ENCODE results near the gene MYLK4.

Gene MYLK4

DNA sequence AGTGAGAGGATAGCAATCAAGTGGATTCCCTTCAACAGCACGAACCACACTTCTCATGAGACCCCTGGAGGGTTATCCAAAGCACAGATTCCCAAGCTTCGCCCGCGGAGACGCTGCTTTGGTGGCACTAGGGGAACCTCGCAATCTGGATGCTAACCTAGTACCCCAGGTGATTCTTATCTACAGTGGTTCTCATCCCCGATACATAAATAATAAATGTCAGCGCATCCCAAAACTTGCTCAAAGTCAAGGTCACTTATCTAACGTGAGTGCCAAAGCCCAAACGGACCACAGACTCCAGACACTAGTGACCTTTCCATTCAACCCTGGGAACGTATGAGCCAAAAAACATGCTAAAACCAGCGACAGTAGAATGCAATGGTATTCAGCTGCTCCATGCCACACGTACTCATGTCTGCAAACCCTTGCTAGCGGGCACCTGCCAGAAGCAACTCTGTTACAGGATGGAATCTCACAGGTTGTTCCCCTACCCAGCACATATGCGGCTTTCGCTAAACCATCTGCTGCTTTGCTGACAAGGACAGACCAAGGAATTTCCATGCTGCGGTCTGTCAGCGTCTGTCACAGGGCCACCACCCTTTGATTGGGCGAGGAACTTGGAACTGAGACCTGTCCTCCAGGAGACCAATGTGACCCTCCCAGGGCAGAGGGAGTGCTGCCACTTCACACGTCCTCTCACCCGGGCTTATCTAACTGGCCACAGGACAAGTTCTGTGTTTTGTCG is 16.8 kb downstream of the MYLK4 start:
- Histone ChIP-seq H3K4me3 (ENCODE audit: low read length, poor library complexity, severe bottlenecking) (no peak overlapping the region), H2AFZ (ENCODE audit: low read length) (0 out of 2 replicates have a peak overlapping the region, but pooled peaks have one; percentile 47), H3K9ac (ENCODE audit: low read depth, low read length, poor library complexity, severe bottlenecking) (no peak overlapping the region), H4K20me1 (ENCODE audit: insufficient read depth, low read length, poor library complexity, severe bottlenecking) (no peaks in the 10 kb centered on the region), H3K4me2 (ENCODE audit: low read depth, low read length, poor library complexity, severe bottlenecking) (peak overlapping the region; percentile 53), H3K4me1 (ENCODE audit: insufficient read depth, low read length, poor library complexity, severe bottlenecking) (peaks cover 51% of the 10 kb centered on the region), H3K27me3 (ENCODE audit: insufficient read depth, low read length, poor library complexity, severe bottlenecking) (no peaks in the 10 kb centered on the region), H3F3A (ENCODE audit: low read depth) (no peaks in the 10 kb centered on the region), H3K79me2 (ENCODE audit: insufficient read depth, low read length) (no peaks in the 10 kb centered on the region), H3K9me2 (replicated peaks; ENCODE audit: low read depth, low read length) (no peaks in the 10 kb centered on the region), H3K36me3 (ENCODE audit: insufficient read depth, low read length) (no peaks in the 10 kb centered on the region), H3K9me3 (ENCODE audit: insufficient read depth, low read depth, low read length) (no peaks in the 10 kb centered on the region)
- TF ChIP-seq EZH2phosphoT487 (IDR thresholded peaks at IDR 0.05; ENCODE audit: borderline replicate concordance), result no peak
- TF ChIP-seq, protein P1, sequence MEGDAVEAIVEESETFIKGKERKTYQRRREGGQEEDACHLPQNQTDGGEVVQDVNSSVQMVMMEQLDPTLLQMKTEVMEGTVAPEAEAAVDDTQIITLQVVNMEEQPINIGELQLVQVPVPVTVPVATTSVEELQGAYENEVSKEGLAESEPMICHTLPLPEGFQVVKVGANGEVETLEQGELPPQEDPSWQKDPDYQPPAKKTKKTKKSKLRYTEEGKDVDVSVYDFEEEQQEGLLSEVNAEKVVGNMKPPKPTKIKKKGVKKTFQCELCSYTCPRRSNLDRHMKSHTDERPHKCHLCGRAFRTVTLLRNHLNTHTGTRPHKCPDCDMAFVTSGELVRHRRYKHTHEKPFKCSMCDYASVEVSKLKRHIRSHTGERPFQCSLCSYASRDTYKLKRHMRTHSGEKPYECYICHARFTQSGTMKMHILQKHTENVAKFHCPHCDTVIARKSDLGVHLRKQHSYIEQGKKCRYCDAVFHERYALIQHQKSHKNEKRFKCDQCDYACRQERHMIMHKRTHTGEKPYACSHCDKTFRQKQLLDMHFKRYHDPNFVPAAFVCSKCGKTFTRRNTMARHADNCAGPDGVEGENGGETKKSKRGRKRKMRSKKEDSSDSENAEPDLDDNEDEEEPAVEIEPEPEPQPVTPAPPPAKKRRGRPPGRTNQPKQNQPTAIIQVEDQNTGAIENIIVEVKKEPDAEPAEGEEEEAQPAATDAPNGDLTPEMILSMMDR (conservative IDR thresholded peaks at IDR 0.05; ENCODE audit: low read length), result no peak

GRCh38 chr6:2733324-2733723 is 17.4 kb downstream of the MYLK4 start:
- Histone ChIP-seq H2AFZ (ENCODE audit: low read length) (peak overlapping the region; percentile 47; the same call in 1 of the 2 replicates), H3K36me3 (ENCODE audit: insufficient read depth, low read length) (no peaks in the 10 kb centered on the region), H3K9me3 (ENCODE audit: insufficient read depth, low read depth, low read length) (no peaks in the 10 kb centered on the region), H3K4me3 (ENCODE audit: low read length, poor library complexity, severe bottlenecking) (peak overlapping the region; percentile 16), H3K4me2 (ENCODE audit: low read depth, low read length, poor library complexity, severe bottlenecking) (peak overlapping the region; percentile 53), H3K79me2 (ENCODE audit: insufficient read depth, low read length) (no peaks in the 10 kb centered on the region), H3K4me1 (ENCODE audit: insufficient read depth, low read length, poor library complexity, severe bottlenecking) (peaks cover 52% of the 10 kb centered on the region), H3K9me2 (replicated peaks; ENCODE audit: low read depth, low read length) (no peaks in the 10 kb centered on the region), H3K9ac (ENCODE audit: low read depth, low read length, poor library complexity, severe bottlenecking) (peak overlapping the region; percentile 16), H3F3A (ENCODE audit: low read depth) (no peaks in the 10 kb centered on the region), H4K20me1 (ENCODE audit: insufficient read depth, low read length, poor library complexity, severe bottlenecking) (no peaks in the 10 kb centered on the region), H3K27me3 (ENCODE audit: insufficient read depth, low read length, poor library complexity, severe bottlenecking) (no peaks in the 10 kb centered on the region)
- TF ChIP-seq, protein P1 (conservative IDR thresholded peaks at IDR 0.05; ENCODE audit: low read length), result no peak
- no peak for TF ChIP-seq EZH2phosphoT487 (IDR thresholded peaks at IDR 0.05; ENCODE audit: borderline replicate concordance)

- Histone ChIP-seq H3K9me2 (replicated peaks; ENCODE audit: low read depth, low read length) (no peaks in the 10 kb centered on the region), H3K9ac (ENCODE audit: low read depth, low read length, poor library complexity, severe bottlenecking) (peak overlapping the region; percentile 16), H3K4me2 (ENCODE audit: low read depth, low read length, poor library complexity, severe bottlenecking) (peak overlapping the region; percentile 53), H3K36me3 (ENCODE audit: insufficient read depth, low read length) (no peaks in the 10 kb centered on the region), H3K79me2 (ENCODE audit: insufficient read depth, low read length) (no peaks in the 10 kb centered on the region), H3K4me1 (ENCODE audit: insufficient read depth, low read length, poor library complexity, severe bottlenecking) (peaks cover 50% of the 10 kb centered on the region), H3K4me3 (ENCODE audit: low read length, poor library complexity, severe bottlenecking) (peak overlapping the region; percentile 16), H4K20me1 (ENCODE audit: insufficient read depth, low read length, poor library complexity, severe bottlenecking) (no peaks in the 10 kb centered on the region), H3K27me3 (ENCODE audit: insufficient read depth, low read length, poor library complexity, severe bottlenecking) (no peaks in the 10 kb centered on the region), H3F3A (ENCODE audit: low read depth) (no peaks in the 10 kb centered on the region), H3K9me3 (ENCODE audit: insufficient read depth, low read depth, low read length) (no peaks in the 10 kb centered on the region), H2AFZ (ENCODE audit: low read length) (no peak overlapping the region; the same call in 1 of the 2 replicates)
- TF ChIP-seq, protein P1 (conservative IDR thresholded peaks at IDR 0.05; ENCODE audit: low read length), result no peak
- TF ChIP-seq EZH2phosphoT487 (IDR thresholded peaks at IDR 0.05; ENCODE audit: borderline replicate concordance), result no peak
Measured at GRCh38 chr6:2732503-2733089, 18.1 kb downstream of the MYLK4 start.

All from Loucy (cell line).